HEK293 (cell line): Measurements from ENCODE around the gene DUSP14.

ENCODE experiments used
- CTCF ChIA-PET: fragments of 350-600 bp; formaldehyde crosslinking; extraction: SDS; loops from one replicate; lab custom pipeline; 2021; ENCODE audit warnings: antibody characterized with exemption; lab: Yijun Ruan, JAX
- POLR2A ChIA-PET: fragments of 300-600 bp; formaldehyde crosslinking; extraction: SDS; loops from one replicate; lab custom pipeline; 2020; ENCODE audit warnings: antibody characterized with exemption, inconsistent platforms; lab: Yijun Ruan, JAX
- H3K27ac ChIP-seq: fragments of 200-500 bp; sonication (Bioruptor generic); 2 replicates; pipeline ENCODE4 v1.5.1; 2014; ENCODE audit warnings: low read depth, low read length, control low read depth, inconsistent platforms; ENCODE audit errors: extremely low read depth
- H3K36me3 ChIP-seq, 2 experiments: fragments of 200-500 bp in 1 of 2; sonication (Bioruptor generic) in 1 of 2; 1 replicate in 1 of 2; 2 replicates in 1 of 2; pipeline ENCODE4 v1.5.1; 2014 to 2017; ENCODE audit warnings: inconsistent platforms in 2 of 2, low read length in 2 of 2; ENCODE audit not compliant: control insufficient read depth in 2 of 2, insufficient read depth in 1 of 2
- H3K4me1 ChIP-seq: fragments of 200-500 bp; sonication (Bioruptor generic); 2 replicates; pipeline ENCODE4 v1.5.1; 2014; ENCODE audit warnings: mild to moderate bottlenecking, low read length, inconsistent platforms; ENCODE audit not compliant: control insufficient read depth, insufficient read depth
- H3K4me3 ChIP-seq: 2 replicates; pipeline ENCODE4 v1.5.1; 2011; ENCODE audit warnings: low read depth, mild to moderate bottlenecking, control low read depth, low read length, moderate library complexity
- H3K9me3 ChIP-seq: fragments of 200-500 bp; sonication (Bioruptor generic); 2 replicates; pipeline ENCODE4 v1.5.1; 2014; ENCODE audit warnings: low read depth, low read length, inconsistent platforms; ENCODE audit not compliant: control insufficient read depth, insufficient read depth
- BCL6B ChIP-seq: fragments of 450-650 bp; formaldehyde crosslinking; IDR thresholded peaks from 2 replicates; pipeline ENCODE4 v1.5.1; 2017; ENCODE audit warnings: missing biosample characterization, missing genetic modification characterization
- HOXA7 ChIP-seq: sonication (generic); formaldehyde crosslinking; IDR thresholded peaks from 2 replicates; pipeline ENCODE4 v1.8.1; 2022; ENCODE audit warnings: missing genetic modification reagents, borderline replicate concordance
- HOXC10 ChIP-seq: sonication (generic); formaldehyde crosslinking; IDR thresholded peaks from 2 replicates; pipeline ENCODE4 v1.8.1; 2023; ENCODE audit warnings: mild to moderate bottlenecking, missing genetic modification reagents
- WT1 ChIP-seq: fragments of 450-650 bp; formaldehyde crosslinking; IDR thresholded peaks from 2 replicates; pipeline ENCODE4 v1.5.1; 2016; ENCODE audit warnings: missing biosample characterization, missing genetic modification characterization
- ZNF112 ChIP-seq: fragments of 450-650 bp; formaldehyde crosslinking; IDR thresholded peaks from 2 replicates; pipeline ENCODE4 v1.5.0; 2017; ENCODE audit warnings: missing biosample characterization, missing genetic modification characterization
- ZNF175 ChIP-seq: fragments of 450-650 bp; formaldehyde crosslinking; IDR thresholded peaks from 2 replicates; pipeline ENCODE4 v1.5.1; 2016; ENCODE audit warnings: missing biosample characterization, missing genetic modification characterization
- ZNF239 ChIP-seq: fragments of 450-650 bp; formaldehyde crosslinking; IDR thresholded peaks from 2 replicates; pipeline ENCODE4 v1.5.1; 2016; ENCODE audit warnings: missing biosample characterization, missing genetic modification characterization
- ZNF366 ChIP-seq: fragments of 450-650 bp; formaldehyde crosslinking; conservative IDR thresholded peaks from 2 replicates; pipeline ENCODE4 v1.5.1; 2016; ENCODE audit warnings: missing biosample characterization, missing genetic modification characterization
- ZNF510 ChIP-seq: fragments of 450-650 bp; formaldehyde crosslinking; IDR thresholded peaks from 2 replicates; pipeline ENCODE4 v1.5.1; 2018; ENCODE audit warnings: mild to moderate bottlenecking, missing genetic modification characterization, missing biosample characterization; ENCODE audit not compliant: insufficient replicate concordance
- ZNF514 ChIP-seq: fragments of 450-650 bp; formaldehyde crosslinking; IDR thresholded peaks from 2 replicates; pipeline ENCODE4 v1.5.1; 2016; ENCODE audit warnings: missing biosample characterization, missing genetic modification characterization
- ZNF600 ChIP-seq: fragments of 450-650 bp; formaldehyde crosslinking; IDR thresholded peaks from 2 replicates; pipeline ENCODE4 v1.5.1; 2016; ENCODE audit warnings: missing biosample characterization, missing genetic modification characterization
- ZNF664 ChIP-seq: fragments of 450-650 bp; formaldehyde crosslinking; IDR thresholded peaks from 2 replicates; pipeline ENCODE4 v1.5.1; 2016; ENCODE audit warnings: missing biosample characterization, missing genetic modification characterization
- ZNF692 ChIP-seq: fragments of 450-650 bp; formaldehyde crosslinking; IDR thresholded peaks from 2 replicates; pipeline ENCODE4 v1.5.1; 2016; ENCODE audit warnings: missing biosample characterization, missing genetic modification characterization
- ZNF707 ChIP-seq: fragments of 450-650 bp; formaldehyde crosslinking; IDR thresholded peaks from 2 replicates; pipeline ENCODE4 v1.5.1; 2016; ENCODE audit warnings: missing biosample characterization, missing genetic modification characterization
- ZNF777 ChIP-seq: fragments of 450-650 bp; formaldehyde crosslinking; IDR thresholded peaks from 2 replicates; pipeline ENCODE4 v1.5.1; 2017; ENCODE audit warnings: missing biosample characterization, missing genetic modification characterization, borderline replicate concordance
- ZSCAN23 ChIP-seq: fragments of 450-650 bp; formaldehyde crosslinking; IDR thresholded peaks from 2 replicates; pipeline ENCODE4 v1.5.1; 2016; ENCODE audit warnings: missing biosample characterization, missing genetic modification characterization

The DUSP14 gene

GRCh38 chr17:37465069-37465616 lies 24.5 kb upstream of the DUSP14 start:
- ChIA-PET POLR2A (no interaction called here), CTCF (interaction anchor here (0.6 kb wide), 1 partner anchor 84 kb away, joined by 4 read pairs; no protein-coding TSS in a partner anchor)
- H3K27ac ChIP-seq: no peak overlapping the region
- H3K4me1 ChIP-seq: no peaks in the 10 kb centered on the region
- H3K36me3 ChIP-seq: peaks cover 69 to 76% of the 10 kb centered on the region in 2 experiments
- TF ChIP-seq ZNF777 (tag by site-specific recombination): no peak
- H3K9me3 ChIP-seq: no peaks in the 10 kb centered on the region
- no peak overlapping the region for H3K4me3 ChIP-seq

GRCh38 chr17:37466471-37466870 lies 23.2 kb upstream of the DUSP14 start:
- H3K27ac ChIP-seq: no peak overlapping the region
- H3K4me3 ChIP-seq: no peak overlapping the region
- peaks cover 78 to 82% of the 10 kb centered on the region in 2 experiments for H3K36me3 ChIP-seq
- TF ChIP-seq ZNF514 (tag by site-specific recombination): no peak
- no peak for TF ChIP-seq BCL6B (tag by site-specific recombination)
- TF ChIP-seq ZNF707 (tag by site-specific recombination): no peak
- TF ChIP-seq HOXA7: no peak
- no peaks in the 10 kb centered on the region for H3K9me3 ChIP-seq
- ChIA-PET POLR2A (no interaction called here), CTCF (no interaction called here)
- no peaks in the 10 kb centered on the region for H3K4me1 ChIP-seq

GRCh38 chr17:37470181-37470580 lies 19.5 kb upstream of the DUSP14 start:
- ChIA-PET CTCF (interaction anchor here (0.8 kb wide), 1 partner anchor 32 kb away, joined by 4 read pairs; no protein-coding TSS in a partner anchor), POLR2A (no interaction called here)
- Histone ChIP-seq H3K36me3 (peaks cover 87 to 89% of the 10 kb centered on the region in 2 experiments), H3K4me3 (no peak overlapping the region), H3K9me3 (no peaks in the 10 kb centered on the region), H3K27ac (no peak overlapping the region), H3K4me1 (no peaks in the 10 kb centered on the region)
- TF ChIP-seq WT1 (no peak), ZNF175 (tag by site-specific recombination) (no peak), ZNF510 (tag by site-specific recombination) (no peak), ZNF366 (no peak), ZNF664 (tag by site-specific recombination) (no peak), HOXC10 (CRISPR knock-in tag) (no peak), ZNF692 (tag by site-specific recombination) (no peak), ZNF239 (tag by site-specific recombination) (no peak), ZNF112 (tag by site-specific recombination) (no peak), ZSCAN23 (no peak), ZNF600 (tag by site-specific recombination) (no peak)
